Measurements from ENCODE around the gene LRMDA.

Gene LRMDA

GRCh38 chr10:75542084-75542483 lies 110.7 kb downstream of the LRMDA start:
- ATAC-seq, result no peak

DNA sequence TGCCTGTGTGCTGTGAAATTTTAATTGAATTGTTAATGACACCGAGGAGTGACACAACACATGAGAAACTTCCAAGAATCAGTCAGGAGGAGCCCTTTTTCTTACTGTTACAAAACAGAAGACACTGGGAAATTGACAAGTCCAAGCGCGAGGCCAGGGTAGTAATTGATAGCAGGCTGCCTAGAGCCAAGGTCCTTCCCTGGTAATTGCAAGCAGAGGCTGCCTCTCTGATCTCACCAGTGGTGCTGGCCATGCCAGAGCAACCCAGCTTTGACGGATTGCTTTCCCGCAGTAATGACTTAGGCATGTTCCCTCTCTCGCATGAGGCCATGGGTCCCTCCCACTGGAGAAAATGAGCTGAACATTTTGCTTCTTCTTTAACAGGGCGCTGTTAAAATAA lies 111.5 kb downstream of the LRMDA start:
- no peak for ATAC-seq

DNA sequence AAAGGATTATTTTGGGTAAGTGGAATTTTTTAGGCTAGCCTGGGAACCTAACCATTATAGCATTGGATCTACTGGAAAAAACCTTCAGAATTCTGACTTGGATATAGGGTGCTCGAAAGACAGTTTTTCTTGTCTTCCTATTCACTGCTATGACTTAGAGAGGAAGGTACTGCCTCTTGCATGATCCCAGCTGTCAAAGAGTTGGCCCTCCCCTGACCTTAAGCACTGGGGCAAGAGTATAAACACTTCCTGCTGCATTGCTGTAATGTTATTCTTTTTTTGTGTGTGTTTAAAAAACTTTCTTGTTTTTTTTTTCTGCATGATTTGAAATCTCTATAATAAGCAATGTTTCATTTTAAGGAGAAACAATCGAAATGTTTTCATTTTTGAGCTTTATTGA lies 113.0 kb downstream of the LRMDA start:
- ATAC-seq, result no peak

- no peak for ATAC-seq
Observed at GRCh38 chr10:75544993-75545706, 113.7 kb downstream of the LRMDA start.

DNA sequence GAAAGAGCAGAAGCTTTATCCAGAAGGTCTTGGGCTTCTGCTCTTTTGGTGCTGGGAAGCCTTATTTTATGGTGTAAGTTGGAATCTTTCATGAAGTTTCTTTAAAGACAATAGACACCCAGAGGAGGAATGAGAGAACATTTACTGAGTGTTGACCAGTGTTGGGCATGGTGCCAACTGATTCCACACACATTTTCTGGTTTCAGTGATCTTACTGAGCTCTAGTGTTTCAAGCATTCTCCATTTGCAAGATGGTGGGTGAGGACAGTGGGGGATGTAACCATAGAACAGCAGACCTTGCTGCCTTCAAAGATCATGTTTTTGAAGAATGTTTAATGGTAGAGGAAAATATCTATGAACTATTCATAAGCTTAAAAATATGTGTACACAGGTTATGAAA lies 114.6 kb downstream of the LRMDA start:
- ATAC-seq, result no peak

DNA sequence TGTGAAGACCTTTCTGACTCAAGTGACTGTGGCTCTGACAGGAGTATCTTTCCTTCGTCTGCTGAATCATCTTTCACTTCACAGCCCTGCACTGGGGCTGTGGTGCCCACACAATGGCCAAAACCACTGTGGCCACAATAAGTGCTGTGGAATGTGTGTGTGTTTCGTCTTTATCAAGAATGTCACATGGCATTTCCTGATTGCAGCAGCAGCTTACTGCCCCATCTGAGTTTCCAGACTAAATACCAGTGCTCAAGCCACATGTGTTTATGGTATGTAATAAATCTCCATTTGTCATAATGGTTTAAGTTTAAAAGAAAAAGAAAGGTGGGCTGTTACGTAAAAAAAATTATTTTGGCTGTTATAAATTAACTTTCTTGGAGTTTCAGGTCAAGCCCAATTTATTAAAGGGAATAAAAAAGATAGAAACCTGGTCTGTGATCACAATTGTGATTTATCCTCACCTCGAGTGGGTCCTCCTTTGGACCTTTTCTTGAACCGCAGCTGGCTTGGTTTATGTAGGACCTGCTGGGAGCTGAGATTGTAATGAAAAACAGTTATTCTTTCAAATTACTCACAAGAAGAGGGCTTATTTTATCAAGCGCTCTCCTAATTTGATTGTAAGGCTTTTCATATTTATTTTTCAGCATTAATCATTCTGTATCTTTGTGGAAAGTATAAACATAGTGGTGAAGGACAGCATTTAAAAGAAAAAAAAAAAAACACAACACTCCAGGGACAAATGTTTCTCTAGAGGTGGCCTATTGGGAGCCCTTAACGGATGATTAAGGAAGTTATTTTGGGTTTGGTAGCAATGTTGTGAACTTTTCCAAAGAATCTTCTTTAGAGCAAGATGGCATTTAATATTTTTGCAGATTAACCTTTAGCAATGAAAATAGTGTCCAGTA lies 116.2 kb downstream of the LRMDA start:
- no peak for ATAC-seq

DNA sequence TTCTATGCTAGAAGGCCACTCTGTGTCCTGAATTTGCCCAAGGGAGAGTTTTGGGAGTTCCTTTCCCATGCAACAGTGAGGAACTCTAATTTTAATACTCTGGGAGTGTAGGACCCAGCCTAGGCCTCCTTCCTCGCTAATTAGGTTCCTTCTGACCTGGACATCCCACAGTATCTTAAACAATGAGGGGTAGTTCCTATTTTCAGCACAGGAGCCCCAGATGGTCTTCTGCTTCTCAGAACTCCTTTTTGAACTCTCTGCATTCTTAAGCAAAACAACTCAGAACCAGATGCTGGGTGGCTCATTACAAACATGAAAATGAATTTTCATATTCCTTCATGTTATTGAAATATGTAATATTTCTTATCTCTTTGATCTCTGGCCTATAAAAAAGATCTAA lies 116.9 kb downstream of the LRMDA start:
- no peak for ATAC-seq

DNA sequence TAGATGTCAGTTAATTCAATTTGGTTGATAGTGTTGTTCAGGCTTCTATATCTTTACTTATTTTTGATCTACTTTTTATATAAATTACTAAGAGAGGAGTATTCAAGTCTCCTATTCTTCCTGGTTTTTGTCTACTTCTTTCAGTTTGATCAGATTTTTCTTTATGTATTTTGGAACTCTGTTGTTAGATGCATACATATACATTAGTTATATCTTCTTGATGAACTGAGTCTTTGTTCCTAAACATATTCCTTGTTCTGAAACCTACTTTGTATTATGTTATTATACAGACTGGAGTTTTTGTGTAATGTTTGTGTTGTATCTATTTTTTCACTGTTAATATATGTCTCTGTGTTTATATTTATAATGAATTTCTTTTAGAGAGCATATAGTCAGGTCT lies 118.8 kb downstream of the LRMDA start:
- no peak for ATAC-seq

- ATAC-seq, result no peak
Observed at GRCh38 chr10:75552171-75552570, 120.7 kb downstream of the LRMDA start.

DNA sequence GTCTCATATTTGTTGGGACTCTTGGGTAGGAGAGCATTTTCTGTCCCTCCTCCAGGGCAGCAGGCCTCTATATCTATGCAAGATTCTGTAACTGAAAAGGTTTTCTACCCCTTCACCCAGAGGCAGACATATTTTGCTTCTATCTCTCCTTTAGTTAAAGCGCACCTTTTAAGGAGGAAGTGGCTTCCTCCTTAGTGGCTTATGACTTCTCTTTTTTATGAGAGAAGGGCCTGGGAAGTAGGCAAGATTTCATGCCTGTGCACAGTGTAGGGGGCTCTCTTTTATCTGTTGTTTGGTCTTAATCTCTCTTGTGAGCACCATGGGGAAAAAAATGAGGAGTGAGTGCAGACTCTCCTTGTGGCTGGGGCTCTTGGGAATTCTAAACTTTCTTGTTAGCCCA lies 122.1 kb downstream of the LRMDA start:
- ATAC-seq, result no peak

- ATAC-seq, result no peak
Observed at GRCh38 chr10:75555323-75555722, 123.9 kb downstream of the LRMDA start.

DNA sequence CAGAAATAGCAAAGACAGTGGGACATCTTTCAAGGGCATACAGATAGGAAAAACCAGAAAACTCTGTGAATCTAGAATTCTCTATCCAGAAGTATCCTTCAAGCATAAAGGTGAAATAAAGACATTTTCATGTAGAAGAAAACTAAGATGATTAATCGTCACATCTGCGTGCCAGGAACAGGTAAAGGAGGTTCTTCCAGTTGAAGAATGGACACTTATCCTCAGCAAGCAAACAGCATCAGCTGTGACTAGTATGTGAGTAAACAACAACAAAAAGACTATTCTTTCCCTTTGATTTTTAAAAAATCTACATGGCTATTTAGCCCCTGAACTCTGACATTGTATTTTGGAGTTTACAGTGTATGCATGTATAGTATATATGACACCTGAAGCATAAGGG lies 124.9 kb downstream of the LRMDA start:
- ATAC-seq, result no peak

DNA sequence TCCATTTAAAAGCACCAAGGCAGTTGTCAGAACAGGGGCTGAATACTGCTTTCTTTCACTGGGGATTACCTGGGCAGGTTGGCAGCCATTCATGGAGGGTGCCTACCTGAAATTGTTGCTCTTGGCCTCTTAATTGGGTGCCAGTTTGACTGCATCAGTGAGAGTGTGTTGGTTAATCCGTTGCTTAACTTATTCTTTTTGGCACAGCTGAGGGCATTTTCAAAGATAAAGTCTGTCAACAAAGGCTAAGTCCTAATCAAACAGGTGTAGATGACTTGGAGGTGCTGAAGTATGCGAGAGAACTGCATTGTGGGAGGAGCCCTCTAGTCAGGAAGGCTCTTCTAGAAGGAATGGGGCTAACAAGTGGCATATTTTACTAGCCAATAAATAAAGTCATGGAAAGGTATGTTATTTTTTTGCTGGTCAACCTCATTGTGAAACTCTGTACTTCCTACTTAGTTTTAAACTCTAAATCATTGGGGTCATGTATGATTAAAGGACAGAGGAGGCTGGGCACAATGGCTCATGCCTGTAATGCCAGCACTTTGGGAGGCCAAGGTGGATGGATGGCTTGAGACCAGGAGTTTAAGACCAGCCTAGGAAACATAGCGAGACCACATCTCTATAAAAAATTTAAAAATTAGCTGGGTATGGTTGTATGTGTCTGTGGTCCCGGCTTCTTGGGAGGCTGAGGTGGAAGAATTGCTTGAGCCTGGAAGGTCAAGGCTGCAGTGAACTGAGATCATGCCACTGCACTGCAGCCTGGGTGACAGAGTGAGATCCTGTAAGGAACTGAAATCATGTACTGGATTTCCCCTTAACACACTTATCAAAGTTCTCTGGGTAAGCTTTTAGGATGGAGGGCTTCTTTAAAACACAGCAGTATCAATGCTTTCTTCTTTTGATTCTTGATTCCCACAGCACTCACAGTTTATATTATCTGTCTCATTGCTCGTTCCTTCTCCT lies 134.1 kb downstream of the LRMDA start:
- no peak for ATAC-seq

DNA sequence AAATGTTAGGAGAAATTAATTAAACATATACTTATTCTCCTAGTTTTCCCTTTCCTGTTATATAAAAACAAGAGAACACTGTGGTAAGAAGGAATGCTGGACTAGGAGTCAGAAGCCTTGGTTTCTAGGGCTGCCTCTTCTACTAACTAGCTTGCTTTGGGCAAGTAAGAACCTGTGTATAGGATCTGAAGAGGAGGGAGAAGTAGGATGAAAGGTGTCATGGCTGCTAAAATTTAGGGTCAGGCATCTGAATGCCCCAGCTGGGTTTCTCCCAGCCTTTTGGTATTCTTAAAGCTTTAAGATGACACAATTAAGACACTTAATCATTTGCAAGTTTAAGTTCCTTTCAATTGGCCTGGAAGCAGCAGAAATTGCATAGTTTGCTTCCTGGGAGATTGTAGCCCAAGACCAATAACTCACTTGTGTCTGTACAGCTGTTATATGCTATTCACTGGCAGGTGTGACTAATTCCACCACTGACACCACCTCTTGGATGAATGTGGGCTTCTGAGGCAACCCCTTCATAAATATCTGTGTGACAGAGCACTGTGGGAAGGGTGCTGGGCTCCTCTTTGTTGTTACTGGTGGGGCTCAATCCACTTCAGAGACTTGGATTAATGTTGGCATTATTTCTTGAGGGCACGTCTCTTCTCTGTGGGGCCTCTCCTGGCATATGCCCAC lies 137.2 kb downstream of the LRMDA start:
- no peak for ATAC-seq

- ATAC-seq, result no peak
Observed at GRCh38 chr10:75569506-75569905, 138.1 kb downstream of the LRMDA start.

- ATAC-seq, result no peak
Observed at GRCh38 chr10:75572478-75572877, 141.1 kb downstream of the LRMDA start.

DNA sequence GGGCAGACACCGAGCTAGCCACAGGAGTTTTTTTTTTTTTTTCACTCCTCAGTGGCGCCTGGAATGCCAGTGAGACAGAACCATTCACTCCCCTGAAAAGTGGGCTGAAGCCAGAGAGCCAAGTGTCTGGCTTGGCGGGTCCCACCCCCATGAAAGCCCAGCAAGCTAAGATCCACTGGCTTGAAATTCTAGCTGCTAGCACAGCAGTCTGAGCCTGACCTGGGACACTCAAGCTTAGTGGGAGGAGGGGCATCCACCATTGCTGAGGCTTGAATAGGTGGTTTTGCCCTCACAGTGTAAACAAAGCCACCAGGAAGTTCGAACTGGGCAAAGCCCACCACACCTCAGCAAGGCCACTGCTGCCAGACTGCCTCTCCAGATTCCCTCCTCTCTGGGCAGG lies 144.5 kb downstream of the LRMDA start:
- ATAC-seq, result no peak

- no peak for ATAC-seq
Observed at GRCh38 chr10:75582102-75582501, 150.7 kb downstream of the LRMDA start.

DNA sequence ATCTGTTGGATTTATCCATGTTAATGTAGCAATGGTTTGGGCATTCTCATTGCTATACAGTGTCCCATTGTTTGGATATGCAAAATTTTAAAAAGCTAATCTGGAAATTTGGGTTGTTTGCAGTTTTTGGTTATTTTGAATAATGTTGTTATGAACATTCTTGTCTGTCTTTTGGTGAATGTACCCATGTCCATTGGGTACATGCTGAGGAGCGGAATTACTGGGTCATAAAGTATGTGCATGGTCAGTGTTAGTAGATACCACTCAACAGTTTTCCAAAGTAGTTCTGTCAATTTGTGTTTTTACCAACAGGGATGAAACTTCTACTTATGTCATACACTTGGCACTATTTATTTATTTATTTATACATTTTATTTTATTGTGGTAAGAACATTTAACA lies 153.9 kb downstream of the LRMDA start:
- no peak for ATAC-seq

GRCh38 chr10:75586814-75587213 lies 155.4 kb downstream of the LRMDA start:
- ATAC-seq, result no peak

- ATAC-seq, result no peak
Observed at GRCh38 chr10:75588031-75588430, 156.6 kb downstream of the LRMDA start.

- ATAC-seq, result no peak
Observed at GRCh38 chr10:75589895-75590654, 158.7 kb downstream of the LRMDA start.
